Stomach (tissue), 4 donors: ENCODE results near the gene ADCY7.

ENCODE experiments used
- POLR2A ChIP-seq, 4 donors: fragments of 450-650 bp; IDR thresholded peaks; one replicate each; pipeline ENCODE4 v1.6.1; 2016; ENCODE audit warnings: antibody characterized with exemption in 4 of 4, control low read depth in 2 of 4, mild to moderate bottlenecking in 1 of 4, moderate library complexity in 1 of 4
- POLR2AphosphoS5 ChIP-seq, 3 donors: sonication (generic); formaldehyde crosslinking; IDR thresholded peaks; one replicate each; pipeline ENCODE4 v1.6.1; 2016; ENCODE audit warnings: antibody characterized with exemption in 3 of 3
- TF ChIP-seq, protein P1 (sequence below), 7 experiments: fragments of 450-650 bp in 4 of 7; fragments of 200-600 bp in 3 of 7; sonication (generic) in 3 of 7; IDR thresholded peaks; one replicate each; pipeline ENCODE4 v1.5.1; 2016 to 2019; ENCODE audit warnings: antibody characterized with exemption in 7 of 7, control low read depth in 2 of 7, mild to moderate bottlenecking in 1 of 7

DNA sequence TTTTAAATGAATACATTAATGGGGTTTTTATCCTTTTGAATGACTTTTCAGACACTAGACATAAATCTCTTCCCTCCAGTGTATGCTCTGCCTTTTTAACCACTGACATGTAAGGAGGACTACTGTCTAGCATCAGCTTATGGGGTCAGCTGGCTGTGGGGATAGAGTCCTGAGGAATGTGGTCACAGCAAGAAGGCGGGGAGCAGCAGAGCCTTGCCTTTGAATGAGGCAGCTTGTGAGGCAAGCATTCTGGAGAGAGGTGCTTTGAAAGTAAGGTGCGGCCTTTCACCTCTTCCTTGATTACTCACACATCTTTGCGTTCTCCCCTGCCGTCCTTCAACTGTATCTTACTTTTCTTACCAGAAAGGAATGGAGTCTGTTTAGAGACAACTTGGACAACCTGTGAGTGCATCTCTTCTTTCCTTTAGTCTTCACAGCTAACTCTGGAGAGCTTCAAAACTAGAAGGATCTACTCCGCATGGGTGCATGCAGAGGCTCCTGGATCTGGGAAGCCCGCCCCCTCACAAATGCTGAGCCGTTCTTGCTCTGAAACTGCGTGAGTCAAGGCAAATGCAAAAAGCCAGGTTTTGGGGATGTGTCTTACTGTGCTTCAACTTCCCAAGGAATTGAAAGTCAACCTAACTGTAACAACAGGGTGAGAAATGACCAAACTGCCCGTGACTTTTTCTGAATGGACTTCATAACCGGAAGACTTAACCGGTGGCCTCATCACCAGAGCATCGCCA is 49.9 kb downstream of the ADCY7 start:
- TF ChIP-seq POLR2AphosphoS5 (IDR thresholded peaks at IDR 0.05) (no peak), POLR2A (IDR thresholded peaks at IDR 0.05) (no peak)
- TF ChIP-seq, protein P1, sequence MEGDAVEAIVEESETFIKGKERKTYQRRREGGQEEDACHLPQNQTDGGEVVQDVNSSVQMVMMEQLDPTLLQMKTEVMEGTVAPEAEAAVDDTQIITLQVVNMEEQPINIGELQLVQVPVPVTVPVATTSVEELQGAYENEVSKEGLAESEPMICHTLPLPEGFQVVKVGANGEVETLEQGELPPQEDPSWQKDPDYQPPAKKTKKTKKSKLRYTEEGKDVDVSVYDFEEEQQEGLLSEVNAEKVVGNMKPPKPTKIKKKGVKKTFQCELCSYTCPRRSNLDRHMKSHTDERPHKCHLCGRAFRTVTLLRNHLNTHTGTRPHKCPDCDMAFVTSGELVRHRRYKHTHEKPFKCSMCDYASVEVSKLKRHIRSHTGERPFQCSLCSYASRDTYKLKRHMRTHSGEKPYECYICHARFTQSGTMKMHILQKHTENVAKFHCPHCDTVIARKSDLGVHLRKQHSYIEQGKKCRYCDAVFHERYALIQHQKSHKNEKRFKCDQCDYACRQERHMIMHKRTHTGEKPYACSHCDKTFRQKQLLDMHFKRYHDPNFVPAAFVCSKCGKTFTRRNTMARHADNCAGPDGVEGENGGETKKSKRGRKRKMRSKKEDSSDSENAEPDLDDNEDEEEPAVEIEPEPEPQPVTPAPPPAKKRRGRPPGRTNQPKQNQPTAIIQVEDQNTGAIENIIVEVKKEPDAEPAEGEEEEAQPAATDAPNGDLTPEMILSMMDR (IDR thresholded peaks at IDR 0.05) = no peak
